Activated naive CD8-positive, alpha-beta T cell treated with anti-CD3 and anti-CD28 coated beads, Interleukin-2, amount 50 U/mL, for 16 hours (primary cell): ENCODE data around the gene MAGEC3.

Experiments
- DNase-seq: peaks from one replicate; pipeline ENCODE4 v3.0.0-alpha.2; 2020; ENCODE audit warnings: low read depth, low spot score

Gene MAGEC3

GRCh38 chrX:141947350-141947749, 109.2 kb downstream of the MAGEC3 start:
- no peak for DNase-seq
